Smooth muscle cell (in vitro differentiated cells): ENCODE measurements around the gene RNF11. TPM values are rescaled to one million over a fixed set of nuclear protein-coding genes. Genes with fewer than 3 reads are reported as not detected.

Source experiments
- DNase-seq: peaks from one replicate; lab custom pipeline; 2025; ENCODE audit not compliant: unreplicated experiment; lab: John Stamatoyannopoulos, UW
- H2AFZ ChIP-seq: fragments of 200-600 bp; sonication (generic); 2 replicates; pipeline ENCODE4 v1.6.0; 2016; ENCODE audit warnings: antibody characterized with exemption, low read depth, mild to moderate bottlenecking
- H3F3A ChIP-seq: fragments of 200-600 bp; sonication (generic); 2 replicates; pipeline ENCODE4 v1.6.0; 2017; ENCODE audit warnings: antibody characterized with exemption, low read depth
- H3K27ac ChIP-seq: fragments of 200-600 bp; sonication (generic); 2 replicates; pipeline ENCODE4 v1.5.1; 2016; ENCODE audit warnings: low read depth, mild to moderate bottlenecking
- H3K27me3 ChIP-seq: fragments of 200-600 bp; sonication (generic); 2 replicates; pipeline ENCODE4 v1.6.1; 2016; ENCODE audit warnings: low read depth, mild to moderate bottlenecking
- H3K36me3 ChIP-seq: fragments of 200-600 bp; sonication (generic); 2 replicates; pipeline ENCODE4 v1.5.1; 2016; ENCODE audit warnings: low read depth
- H3K4me1 ChIP-seq: fragments of 200-600 bp; sonication (generic); 2 replicates; pipeline ENCODE4 v1.5.1; 2016; ENCODE audit warnings: low read depth
- H3K4me2 ChIP-seq: fragments of 200-600 bp; sonication (generic); 2 replicates; pipeline ENCODE4 v1.6.0; 2016; ENCODE audit warnings: mild to moderate bottlenecking
- H3K4me3 ChIP-seq: fragments of 200-600 bp; sonication (generic); 2 replicates; pipeline ENCODE4 v1.5.1; 2016; ENCODE audit warnings: mild to moderate bottlenecking
- H3K79me2 ChIP-seq: fragments of 200-600 bp; sonication (generic); 2 replicates; pipeline ENCODE4 v1.6.0; 2016; ENCODE audit warnings: low read depth, mild to moderate bottlenecking
- H3K9ac ChIP-seq: fragments of 200-600 bp; sonication (generic); 2 replicates; pipeline ENCODE4 v1.6.0; 2016; ENCODE audit warnings: low read depth
- H3K9me3 ChIP-seq: fragments of 200-600 bp; sonication (generic); replicated peaks from 2 replicates; pipeline ENCODE4 v1.5.1; 2016; ENCODE audit warnings: low read depth
- H4K20me1 ChIP-seq: fragments of 200-600 bp; sonication (generic); 2 replicates; pipeline ENCODE4 v1.6.0; 2016; ENCODE audit warnings: low read depth
- CTCF ChIP-seq: fragments of 200-600 bp; sonication (generic); IDR thresholded peaks from 2 replicates; pipeline ENCODE4 v1.5.1; 2017; ENCODE audit warnings: borderline replicate concordance, mild to moderate bottlenecking, antibody characterized with exemption; ENCODE audit not compliant: insufficient read depth, poor library complexity, severe bottlenecking
- WGBS: methylation state at CpG from one replicate; pipeline ENCODE4 v1.1.7; 2016; ENCODE audit warnings: low lambda C conversion rate; 5-methylcytosine and 5-hydroxymethylcytosine counted together
- polyA plus RNA-seq: library from polyadenylated mRNA; unstranded; fragments of >200 nt; fragmentation: Nextera tagmentation; extraction: Ambion mirVana; gene quantifications from 2 replicates; pipeline ENCODE4 v1.2.1, GENCODE V29; 2016
- total RNA-seq: library from RNA; depleted of rRNA; stranded (reverse); fragments of >200 nt; gene quantifications from 2 replicates; pipeline ENCODE4 v1.2.3, GENCODE V29; 2014

Gene RNF11
- total and polyA plus RNA-seq, 2 experiments from 2014 or later = 68.7 to 123 TPM

- Histone ChIP-seq H3K36me3 (no peaks in the 10 kb centered on the region), H3K4me2 (no peak overlapping the region), H3K9me3 (no peaks in the 10 kb centered on the region), H3K27ac (no peak overlapping the region), H3K4me3 (no peak overlapping the region), H3K27me3 (no peaks in the 10 kb centered on the region), H4K20me1 (no peaks in the 10 kb centered on the region), H3K4me1 (peaks cover 11% of the 10 kb centered on the region), H3K79me2 (no peaks in the 10 kb centered on the region), H3K9ac (no peak overlapping the region), H3F3A (no peaks in the 10 kb centered on the region), H2AFZ (no peak overlapping the region)
- WGBS = 94% methylated on average over 5 of the region's 5 CpGs
- DNase-seq = no peak
- no peak for TF ChIP-seq CTCF
Observed at GRCh38 chr1:51283979-51284378, 47.9 kb downstream of the RNF11 start.

GRCh38 chr1:51284487-51284954 lies 48.4 kb downstream of the RNF11 start:
- Histone ChIP-seq H3K36me3 (no peaks in the 10 kb centered on the region), H3K79me2 (no peaks in the 10 kb centered on the region), H3F3A (no peaks in the 10 kb centered on the region), H4K20me1 (no peaks in the 10 kb centered on the region), H3K27ac (no peak overlapping the region), H3K4me2 (no peak overlapping the region), H3K9ac (no peak overlapping the region), H2AFZ (no peak overlapping the region), H3K27me3 (no peaks in the 10 kb centered on the region), H3K4me1 (peaks cover 11% of the 10 kb centered on the region), H3K4me3 (no peak overlapping the region), H3K9me3 (no peaks in the 10 kb centered on the region)
- TF ChIP-seq CTCF = no peak
- DNase-seq = no peak

GRCh38 chr1:51285055-51285454 lies 49.0 kb downstream of the RNF11 start:
- no peak overlapping the region for H3K4me3 ChIP-seq
- no peak for DNase-seq
- H3K27ac ChIP-seq = no peak overlapping the region
- H3F3A ChIP-seq = no peaks in the 10 kb centered on the region
- TF ChIP-seq CTCF = no peak
- H3K36me3 ChIP-seq = no peaks in the 10 kb centered on the region
- H3K9ac ChIP-seq = no peak overlapping the region
- no peak overlapping the region for H3K4me2 ChIP-seq
- no peak overlapping the region for H2AFZ ChIP-seq
- H3K4me1 ChIP-seq = peaks cover 11% of the 10 kb centered on the region
- H3K9me3 ChIP-seq = no peaks in the 10 kb centered on the region
- H3K27me3 ChIP-seq = no peaks in the 10 kb centered on the region
- no peaks in the 10 kb centered on the region for H3K79me2 ChIP-seq
- H4K20me1 ChIP-seq = no peaks in the 10 kb centered on the region
- WGBS = 91% methylated on average over 1 of the region's 1 CpG

- H3K79me2 ChIP-seq = no peaks in the 10 kb centered on the region
- H3K4me2 ChIP-seq = no peak overlapping the region
- peaks cover 11% of the 10 kb centered on the region for H3K4me1 ChIP-seq
- no peak overlapping the region for H2AFZ ChIP-seq
- no peak overlapping the region for H3K9ac ChIP-seq
- H4K20me1 ChIP-seq = no peaks in the 10 kb centered on the region
- no peaks in the 10 kb centered on the region for H3K9me3 ChIP-seq
- H3K36me3 ChIP-seq = no peaks in the 10 kb centered on the region
- no peak for DNase-seq
- 94% methylated on average over 8 of the region's 8 CpGs for WGBS
- TF ChIP-seq CTCF = no peak
- no peak overlapping the region for H3K27ac ChIP-seq
- no peaks in the 10 kb centered on the region for H3F3A ChIP-seq
- no peak overlapping the region for H3K4me3 ChIP-seq
- no peaks in the 10 kb centered on the region for H3K27me3 ChIP-seq
Observed at GRCh38 chr1:51287966-51288365, 51.9 kb downstream of the RNF11 start.
